ENCODE results near the gene HERC5.

DNA sequence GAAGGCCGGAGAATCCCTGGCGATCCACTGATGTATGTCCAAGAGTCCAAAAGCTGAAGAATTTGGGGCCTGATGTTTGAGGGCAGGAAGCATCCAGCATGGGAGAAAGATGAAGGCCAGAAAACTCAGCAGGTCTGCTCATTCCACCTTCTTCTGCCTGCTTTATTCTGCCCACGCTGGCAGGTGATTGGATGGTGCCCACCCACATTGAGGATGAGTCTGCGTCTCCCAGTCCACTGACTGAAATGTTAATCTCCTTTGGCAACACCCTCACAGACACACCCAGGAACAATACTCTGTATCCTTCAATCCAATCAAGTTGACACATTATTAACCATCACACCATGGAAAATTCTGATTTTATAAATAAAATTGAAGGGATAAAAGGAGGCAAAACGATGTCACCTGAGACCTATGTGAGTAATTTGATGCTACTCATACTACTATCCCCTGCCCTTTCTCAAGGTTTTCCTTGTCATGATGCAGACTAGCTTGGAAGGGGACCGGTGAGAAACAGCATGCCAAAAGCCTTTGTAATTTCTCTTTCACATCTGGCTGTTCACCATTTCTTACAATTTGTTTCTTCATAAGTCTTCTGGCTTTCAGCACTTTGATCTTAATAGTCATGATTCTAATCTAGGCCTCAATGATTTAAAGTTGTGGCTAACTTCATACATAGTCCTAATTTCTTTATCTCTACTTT lies 76.3 kb downstream of the HERC5 start:
- TF ChIP-seq, protein P1, sequence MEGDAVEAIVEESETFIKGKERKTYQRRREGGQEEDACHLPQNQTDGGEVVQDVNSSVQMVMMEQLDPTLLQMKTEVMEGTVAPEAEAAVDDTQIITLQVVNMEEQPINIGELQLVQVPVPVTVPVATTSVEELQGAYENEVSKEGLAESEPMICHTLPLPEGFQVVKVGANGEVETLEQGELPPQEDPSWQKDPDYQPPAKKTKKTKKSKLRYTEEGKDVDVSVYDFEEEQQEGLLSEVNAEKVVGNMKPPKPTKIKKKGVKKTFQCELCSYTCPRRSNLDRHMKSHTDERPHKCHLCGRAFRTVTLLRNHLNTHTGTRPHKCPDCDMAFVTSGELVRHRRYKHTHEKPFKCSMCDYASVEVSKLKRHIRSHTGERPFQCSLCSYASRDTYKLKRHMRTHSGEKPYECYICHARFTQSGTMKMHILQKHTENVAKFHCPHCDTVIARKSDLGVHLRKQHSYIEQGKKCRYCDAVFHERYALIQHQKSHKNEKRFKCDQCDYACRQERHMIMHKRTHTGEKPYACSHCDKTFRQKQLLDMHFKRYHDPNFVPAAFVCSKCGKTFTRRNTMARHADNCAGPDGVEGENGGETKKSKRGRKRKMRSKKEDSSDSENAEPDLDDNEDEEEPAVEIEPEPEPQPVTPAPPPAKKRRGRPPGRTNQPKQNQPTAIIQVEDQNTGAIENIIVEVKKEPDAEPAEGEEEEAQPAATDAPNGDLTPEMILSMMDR (IDR thresholded peaks at IDR 0.05), result no peak
- TF ChIP-seq POLR2A (IDR thresholded peaks at IDR 0.05) (no peak), POLR2AphosphoS5 (IDR thresholded peaks at IDR 0.05) (no peak), EP300 (IDR thresholded peaks at IDR 0.05) (no peak)
